ENCODE results near the gene DPP6.

GRCh38 chr7:154909241-154910105 is 857.3 kb downstream of the DPP6 start:
- TF ChIP-seq CTCF (IDR thresholded peaks at IDR 0.05) (no peak), POLR2A (IDR thresholded peaks at IDR 0.05) (no peak), POLR2AphosphoS5 (IDR thresholded peaks at IDR 0.05) (no peak), EP300 (IDR thresholded peaks at IDR 0.05) (no peak)
